Stimulated activated CD4-positive, alpha-beta T cell treated with anti-CD3 and anti-CD28 coated beads, Interleukin-1b, Interleukin-23, amount 100 ng/mL, for 48 hours (primary cell): ENCODE measurements around the gene ZBED2.
"Not testable (repeated sequence)": the region's sequence is repeated elsewhere in the genome, so short reads cannot be mapped to it uniquely, and the experiment has no call there.

Source experiments
- DNase-seq: peaks from one replicate; pipeline ENCODE4 v3.0.0-alpha.2; 2020

Gene ZBED2

GRCh38 chr3:111570404-111571030, 24.6 kb downstream of the ZBED2 start:
- DNase-seq: no peak

GRCh38 chr3:111568911-111569310, 26.2 kb downstream of the ZBED2 start:
- no peak for DNase-seq

DNA sequence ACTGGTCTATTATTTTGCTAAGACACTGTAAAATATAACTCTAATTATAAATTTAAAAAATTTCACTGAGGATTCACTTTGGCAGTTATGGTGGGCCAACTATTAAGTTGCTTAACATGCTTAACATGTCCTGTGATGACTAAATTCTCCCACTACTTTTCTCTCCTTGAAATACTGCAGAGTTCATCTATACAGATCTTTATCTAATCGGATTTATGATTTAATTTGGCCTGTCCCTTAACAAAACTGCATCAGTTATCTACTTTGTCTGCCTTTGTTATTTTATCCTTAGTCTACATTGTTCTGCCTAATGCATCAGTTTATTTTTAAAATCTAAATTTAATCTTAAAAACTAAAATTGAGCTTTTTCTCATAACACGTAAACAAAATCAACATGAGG, 26.8 kb downstream of the ZBED2 start:
- DNase-seq: no peak

DNA sequence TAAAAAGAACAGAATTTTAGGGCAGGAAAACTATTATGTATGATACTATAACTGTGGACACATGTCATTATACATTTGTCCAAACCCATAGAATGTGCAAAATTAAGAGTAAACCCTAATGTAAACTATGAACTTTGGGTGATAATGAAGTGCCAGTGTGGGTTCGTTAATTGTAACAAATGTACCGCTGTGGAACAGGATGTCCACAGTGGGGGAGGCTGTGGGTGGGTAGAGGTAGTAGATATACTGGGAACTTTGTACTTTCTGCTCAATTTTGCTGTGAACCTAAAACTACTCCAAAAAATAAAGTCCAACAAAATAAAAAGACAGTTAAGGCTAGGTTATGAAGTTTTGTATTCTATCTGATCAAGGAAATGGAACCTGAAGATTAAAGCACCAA, 28.3 kb downstream of the ZBED2 start:
- DNase-seq: no peak

DNA sequence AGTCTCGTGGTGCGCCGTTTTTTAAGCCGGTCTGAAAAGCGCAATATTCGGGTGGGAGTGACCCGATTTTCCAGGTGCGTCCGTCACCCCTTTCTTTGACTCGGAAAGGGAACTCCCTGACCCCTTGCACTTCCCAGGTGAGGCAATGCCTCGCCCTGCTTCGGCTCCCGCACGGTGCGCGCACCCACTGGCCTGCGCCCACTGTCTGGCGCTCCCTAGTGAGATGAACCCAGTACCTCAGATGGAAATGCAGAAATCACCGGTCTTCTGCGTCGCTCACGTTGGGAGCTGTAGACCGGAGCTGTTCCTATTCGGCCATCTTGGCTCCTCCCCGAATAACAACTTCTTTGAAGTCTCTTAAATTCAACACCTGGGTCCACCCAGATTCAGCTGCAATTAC, 33.2 kb downstream of the ZBED2 start:
- not testable (repeated sequence) for DNase-seq

GRCh38 chr3:111548756-111549155, 46.4 kb downstream of the ZBED2 start:
- DNase-seq: no peak

DNA sequence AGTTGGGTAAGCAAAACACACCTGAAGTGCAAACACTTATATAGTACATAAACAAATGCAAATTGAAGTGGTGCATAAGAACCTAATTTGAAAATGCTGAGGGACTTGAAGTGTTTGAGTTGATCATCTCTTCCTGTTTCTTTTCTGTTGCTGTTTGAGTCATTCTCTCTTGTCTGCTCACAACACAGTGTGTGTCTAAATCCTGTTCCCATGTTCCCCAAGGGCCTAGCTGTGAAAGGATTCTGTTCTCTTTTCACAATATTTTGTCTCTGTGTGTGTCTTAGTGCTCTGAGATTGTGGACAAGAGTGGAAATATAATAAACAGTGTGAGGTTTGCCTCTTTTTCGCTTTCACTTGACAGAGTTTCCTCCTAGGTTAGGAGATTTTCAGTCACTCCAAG, 47.1 kb downstream of the ZBED2 start:
- DNase-seq: no peak

DNA sequence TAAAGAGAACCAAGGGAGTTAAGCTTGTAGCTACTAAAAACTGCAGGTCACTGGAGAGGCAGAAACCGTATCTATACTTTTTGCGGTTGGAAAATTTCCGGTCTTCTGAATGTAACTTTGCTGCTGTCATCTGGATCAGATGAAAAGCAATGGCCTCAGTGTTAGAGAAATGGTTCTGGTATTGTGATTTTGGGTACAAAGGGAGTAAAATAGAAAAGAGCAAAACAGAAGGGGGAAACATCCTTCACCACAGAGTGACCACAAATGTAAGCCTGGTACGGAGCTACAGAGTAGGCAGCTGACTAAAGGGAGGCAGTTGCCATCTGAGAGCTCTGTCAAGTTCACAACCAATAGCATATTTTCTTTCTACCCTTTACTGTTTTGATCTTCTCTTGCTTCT, 47.5 kb downstream of the ZBED2 start:
- peak; percentile 63 for DNase-seq

- DNase-seq: no peak
These were observed 49.8 kb downstream of the ZBED2 start for GRCh38 chr3:111545349-111545748.
